ENCODE measurements around the gene MYL5.

The MYL5 gene

GRCh38 chr4:657834-658667 lies 16.3 kb upstream of the MYL5 start:
- Histone ChIP-seq H3K27me3 (peaks cover 0 to 30% of the 10 kb centered on the region in 2 donors), H3K4me1 (peaks cover 0 to 1% (median 0%) of the 10 kb centered on the region in 4 donors), H3K27ac (no peak overlapping the region), H3K4me3 (no peak overlapping the region), H3K36me3 (no peaks in the 10 kb centered on the region), H3K9me3 (no peaks in the 10 kb centered on the region)
- TF ChIP-seq CTCF (IDR thresholded peaks at IDR 0.05) = no peak
- no peak for DNase-seq
- intact Hi-C loops (cut with DNase I; ENCODE audit: low total_unique reads) = no loop called here

DNA sequence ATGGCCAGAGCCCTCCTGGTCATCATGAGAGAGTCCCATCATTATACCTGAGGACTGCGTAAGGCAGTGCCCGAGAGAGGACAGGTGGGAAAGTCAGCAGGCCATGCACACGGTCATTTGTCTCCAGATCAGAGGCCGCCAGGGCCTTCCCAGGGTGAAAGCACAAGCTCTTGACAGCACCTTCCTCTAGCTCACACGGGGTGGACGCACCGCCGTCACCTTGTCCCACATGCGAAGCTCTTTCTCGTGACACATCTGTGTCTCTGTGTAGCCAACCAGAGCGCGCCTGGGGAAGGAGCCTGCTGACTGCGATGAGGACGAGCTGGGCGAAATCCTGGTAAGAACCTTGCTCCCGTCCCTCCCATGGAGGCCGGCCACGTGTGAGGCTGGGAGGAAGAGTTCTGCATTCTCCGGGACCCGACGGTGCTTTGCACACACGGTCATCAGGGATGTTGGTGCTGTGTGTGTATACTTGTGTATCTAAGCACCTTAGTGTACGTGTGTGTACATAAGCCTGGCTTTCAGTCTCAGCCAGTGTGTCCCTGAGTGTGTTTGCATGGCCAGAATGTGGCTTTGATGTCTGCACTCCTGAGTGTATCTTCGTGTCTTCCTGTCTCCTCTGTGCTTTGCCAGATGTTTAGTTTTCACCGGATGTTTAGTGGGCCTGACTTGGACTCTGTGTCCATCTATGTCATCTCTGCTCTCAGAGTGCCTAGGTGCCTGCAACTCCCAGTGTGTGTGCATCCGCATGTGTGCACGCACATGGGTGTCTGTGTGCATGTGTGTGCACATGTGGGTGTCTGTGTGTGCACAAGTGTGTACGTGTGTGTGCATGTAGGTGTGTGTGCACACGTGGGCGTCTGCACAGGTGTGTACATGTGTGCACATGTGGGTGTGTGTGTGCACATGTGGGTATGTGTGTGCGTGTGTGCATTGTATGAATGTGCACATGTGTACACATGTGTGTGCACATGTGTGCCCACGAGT lies 15.4 kb upstream of the MYL5 start:
- DNase-seq = no peak

DNA sequence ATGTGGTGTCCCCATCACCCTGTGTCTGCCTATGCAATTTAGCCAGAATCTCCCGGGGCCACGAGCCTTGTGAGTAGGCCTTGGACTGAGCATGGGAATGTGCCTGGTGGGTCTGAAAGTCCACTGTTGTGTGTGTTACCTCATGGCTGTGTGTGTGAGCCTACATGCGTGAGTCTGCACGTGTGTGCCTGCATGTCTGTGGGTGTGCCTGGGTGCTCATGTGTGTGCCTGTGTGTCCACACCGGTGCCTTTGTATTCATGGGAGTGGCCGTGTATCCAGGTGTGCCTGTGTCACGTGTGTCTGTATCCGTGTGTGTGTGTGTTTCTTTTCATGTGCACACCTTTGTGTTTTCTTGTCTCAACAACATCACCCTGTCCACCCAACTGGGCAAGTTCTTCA lies 14.5 kb upstream of the MYL5 start:
- Histone ChIP-seq H3K27ac (no peak overlapping the region), H3K9me3 (no peaks in the 10 kb centered on the region), H3K36me3 (no peaks in the 10 kb centered on the region), H3K4me1 (peaks cover 0 to 12% (median 9%) of the 10 kb centered on the region in 4 donors), H3K27me3 (peaks cover 0 to 48% of the 10 kb centered on the region in 2 donors), H3K4me3 (no peak overlapping the region)
- intact Hi-C loops (cut with DNase I; ENCODE audit: low total_unique reads) = no loop called here
- TF ChIP-seq CTCF (IDR thresholded peaks at IDR 0.05) = no peak
- no peak for DNase-seq

More for the DNA sequence above, 15.4 kb upstream of the MYL5 start:
- H3K9me3 ChIP-seq = no peaks in the 10 kb centered on the region
- H3K27me3 ChIP-seq = peaks cover 0 to 39% of the 10 kb centered on the region in 2 donors
- H3K4me3 ChIP-seq = no peak overlapping the region
- intact Hi-C loops (cut with DNase I; ENCODE audit: low total_unique reads) = no loop called here
- H3K4me1 ChIP-seq = peaks cover 0 to 10% (median 7%) of the 10 kb centered on the region in 4 donors
- no peaks in the 10 kb centered on the region for H3K36me3 ChIP-seq
- no peak overlapping the region for H3K27ac ChIP-seq
- TF ChIP-seq CTCF (IDR thresholded peaks at IDR 0.05) = no peak

DNA sequence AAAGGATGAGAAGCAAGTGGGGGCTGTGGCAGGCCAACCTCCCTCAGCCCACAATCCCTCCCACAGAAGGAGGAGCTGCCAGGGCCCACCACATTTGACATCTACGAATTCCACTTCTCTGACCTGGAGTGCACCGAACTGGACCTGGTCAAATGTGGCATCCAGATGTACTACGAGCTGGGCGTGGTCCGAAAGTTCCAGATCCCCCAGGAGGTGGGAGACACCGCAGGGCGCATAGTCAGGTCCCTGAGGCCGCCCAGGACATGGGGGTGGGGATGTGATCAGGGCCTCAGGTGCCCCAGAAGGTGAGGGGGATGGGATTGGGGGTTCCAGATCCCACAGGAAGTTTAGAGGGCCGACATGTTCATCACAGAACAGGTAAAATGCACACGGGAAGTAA lies 13.9 kb upstream of the MYL5 start:
- DNase-seq = no peak
- Histone ChIP-seq H3K9me3 (no peaks in the 10 kb centered on the region), H3K4me1 (peaks cover 0 to 12% (median 9%) of the 10 kb centered on the region in 4 donors), H3K27ac (no peak overlapping the region), H3K4me3 (no peak overlapping the region), H3K36me3 (no peaks in the 10 kb centered on the region), H3K27me3 (peaks cover 0 to 50% of the 10 kb centered on the region in 2 donors)
- TF ChIP-seq CTCF (IDR thresholded peaks at IDR 0.05) = no peak
- intact Hi-C loops (cut with DNase I; ENCODE audit: low total_unique reads) = no loop called here

- no peak for TF ChIP-seq CTCF (IDR thresholded peaks at IDR 0.05)
- peaks cover 0 to 50% of the 10 kb centered on the region in 2 donors for H3K27me3 ChIP-seq
- H3K36me3 ChIP-seq = no peaks in the 10 kb centered on the region
- intact Hi-C loops (cut with DNase I; ENCODE audit: low total_unique reads) = no loop called here
- DNase-seq = no peak
- H3K4me3 ChIP-seq = no peak overlapping the region
- no peak overlapping the region for H3K27ac ChIP-seq
- H3K4me1 ChIP-seq = peaks cover 0 to 12% (median 9%) of the 10 kb centered on the region in 4 donors
- no peaks in the 10 kb centered on the region for H3K9me3 ChIP-seq
Observed at GRCh38 chr4:661231-661630, 13.1 kb upstream of the MYL5 start.
